HepG2 (cell line): ENCODE results near the gene SCO1. TPM values are rescaled to one million over a fixed set of nuclear protein-coding genes. Genes with fewer than 3 reads are reported as not detected.

ENCODE experiments used
- ATAC-seq: fragments of 200-7000 bp; cut with Tn5 transposase; 3 replicates; pipeline ENCODE4 v1.9.1; 2020; ENCODE audit warnings: mild to moderate bottlenecking, moderate library complexity
- BruUV-seq: library from RNA; stranded (reverse); fragments of 400-500 nt; replicated peaks from 2 replicates; lab custom pipeline; 2021; lab: Mats Ljungman, UMichigan
- CTCF ChIA-PET: fragments of 300-600 bp; formaldehyde crosslinking; extraction: SDS; loops from one replicate; lab custom pipeline; 2021; ENCODE audit warnings: low total read pairs, inconsistent platforms, low intra/inter-chr PET ratio; lab: Yijun Ruan, JAX
- POLR2A ChIA-PET: fragments of 350-600 bp; sonication (Branson Sonifier 250); formaldehyde crosslinking; loops from one replicate; lab custom pipeline; 2020; ENCODE audit warnings: antibody characterized with exemption, inconsistent platforms; lab: Yijun Ruan, JAX
- DNase-seq: peaks from one replicate; pipeline ENCODE4 v3.0.0-alpha.2; 2015; ENCODE audit warnings: low spot score
- FAIRE-seq: peaks from 3 replicates; lab custom pipeline; 2011; peaks lifted over from hg19 to GRCh38; lab: Jason Lieb, UNC
- H2AFZ ChIP-seq: one replicate; pipeline ENCODE4 v1.6.1; 2011; ENCODE audit warnings: low read length, inconsistent platforms
- H3K27ac ChIP-seq: fragments of 300-600 bp; 3 replicates; pipeline ENCODE4 v1.8.0; 2011; ENCODE audit warnings: mixed run types, mild to moderate bottlenecking, mixed read lengths, low read length, inconsistent platforms; ENCODE audit not compliant: insufficient read depth; ENCODE audit errors: extremely low read length
- H3K27me3 ChIP-seq, 2 experiments: fragments of 200-600 bp in 1 of 2; 2 replicates in 1 of 2; 3 replicates in 1 of 2; pipeline versions ENCODE4 v1.6.0 to v1.8.0; 2011; ENCODE audit warnings: low read length in 2 of 2, mild to moderate bottlenecking in 2 of 2, moderate library complexity in 2 of 2, inconsistent platforms in 1 of 2; ENCODE audit not compliant: insufficient read depth in 2 of 2, control insufficient read depth in 1 of 2
- H3K36me3 ChIP-seq, 2 experiments: fragments of 200-600 bp in 1 of 2; replicated peaks in 1 of 2; 2 replicates in 1 of 2; 3 replicates in 1 of 2; pipeline versions ENCODE4 v1.5.1 to v1.8.0; 2011; ENCODE audit warnings: low read length in 2 of 2, inconsistent platforms in 1 of 2; ENCODE audit not compliant: insufficient read depth in 2 of 2, control insufficient read depth in 1 of 2
- H3K4me1 ChIP-seq: 2 replicates; pipeline ENCODE4 v1.5.1; 2012; ENCODE audit warnings: low read length, inconsistent platforms; ENCODE audit not compliant: insufficient read depth
- H3K4me2 ChIP-seq: 2 replicates; pipeline ENCODE4 v1.6.0; 2011; ENCODE audit warnings: low read depth, low read length, inconsistent platforms
- H3K4me3 ChIP-seq, 3 experiments: fragments of 200-600 bp in 1 of 3; sonication (generic), shearing (Covaris generic) in 1 of 3; replicated peaks in 1 of 3; 2 replicates each; pipeline ENCODE4 v1.5.1; 2011 to 2016; ENCODE audit warnings: low read length in 3 of 3, inconsistent platforms in 2 of 3, low read depth in 2 of 3, mild to moderate bottlenecking in 2 of 3, control low read depth in 1 of 3, mixed read lengths in 1 of 3; ENCODE audit not compliant: insufficient read depth in 1 of 3
- H3K79me2 ChIP-seq: one replicate; pipeline ENCODE4 v1.6.1; 2011; ENCODE audit warnings: low read length, inconsistent platforms; ENCODE audit not compliant: insufficient read depth
- H3K9ac ChIP-seq: 2 replicates; pipeline ENCODE4 v1.6.0; 2011; ENCODE audit warnings: mild to moderate bottlenecking, low read depth, low read length, inconsistent platforms; ENCODE audit not compliant: insufficient read depth
- H3K9me3 ChIP-seq: 2 replicates; pipeline ENCODE4 v1.5.1; 2012; ENCODE audit warnings: mild to moderate bottlenecking, low read length
- H4K20me1 ChIP-seq: 2 replicates; pipeline ENCODE4 v1.6.0; 2011; ENCODE audit warnings: inconsistent platforms, mild to moderate bottlenecking, low read length, moderate library complexity; ENCODE audit not compliant: insufficient read depth
- NAIF1 ChIP-seq: sonication (generic); formaldehyde crosslinking; IDR thresholded peaks from 2 replicates; pipeline ENCODE4 v1.5.0; 2020; ENCODE audit warnings: mild to moderate bottlenecking, missing genetic modification reagents, borderline replicate concordance
- WGBS: methylation state at CpG from one replicate; pipeline ENCODE4 v1.1.6; 2017; ENCODE audit warnings: low lambda C conversion rate; 5-methylcytosine and 5-hydroxymethylcytosine counted together
- in situ Hi-C: cut with HindIII; loops from 2 replicates; pipeline ENCODE4 v1.10.0; 2017; ENCODE audit warnings: low pct_unique_long_range_greater_than_20kb; ENCODE audit not compliant: extremely low pct_ligation_motif_present
- intact Hi-C: fragments of 100-400 bp; cut with micrococcal nuclease; formaldehyde crosslinking; loops from one replicate; pipeline ENCODE4 v1.10.0; 2022; ENCODE audit not compliant: unreplicated experiment
- polyA plus RNA-seq, 8 experiments: library from polyadenylated mRNA; depleted of rRNA in 3 of 8; stranded (reverse) in 7 of 8; unstranded in 1 of 8; fragments of >200 nt; fragmentation: Illumina TruSeq in 4 of 8; extraction: Trizol in 4 of 8; gene quantifications; 2 replicates each; pipeline versions ENCODE4 v1.2.1 to v1.2.3, GENCODE V29; 2011 to 2016; ENCODE audit warnings: low read depth in 4 of 8, missing spikeins in 1 of 8, mixed read lengths in 1 of 8; ENCODE audit not compliant: insufficient read depth in 1 of 8
- total RNA-seq, 5 experiments: library from RNA; depleted of rRNA; stranded (reverse); fragments of >200 nt; fragmentation: Illumina TruSeq; extraction: Trizol; gene quantifications; 2 replicates each; pipeline ENCODE4 v1.2.3, GENCODE V29; 2016; ENCODE audit warnings: low read depth in 1 of 5
- TF ChIP-seq, protein P1 (sequence below): sonication (generic); formaldehyde crosslinking; conservative IDR thresholded peaks from 2 replicates; pipeline ENCODE4 v1.4.0; 2020; ENCODE audit warnings: mild to moderate bottlenecking, missing genetic modification reagents, moderate library complexity
- TF ChIP-seq, protein P2 (sequence below): sonication (generic); formaldehyde crosslinking; IDR thresholded peaks from 2 replicates; pipeline ENCODE4 v1.4.0; 2020; ENCODE audit warnings: mild to moderate bottlenecking, missing genetic modification reagents

SCO1 gene
- total and polyA plus RNA-seq, 2 of the 13 experiments (the other 11 are each of a cell fraction or from before 2014, with no cell fraction given), result 11.4 to 50.3 TPM

DNA sequence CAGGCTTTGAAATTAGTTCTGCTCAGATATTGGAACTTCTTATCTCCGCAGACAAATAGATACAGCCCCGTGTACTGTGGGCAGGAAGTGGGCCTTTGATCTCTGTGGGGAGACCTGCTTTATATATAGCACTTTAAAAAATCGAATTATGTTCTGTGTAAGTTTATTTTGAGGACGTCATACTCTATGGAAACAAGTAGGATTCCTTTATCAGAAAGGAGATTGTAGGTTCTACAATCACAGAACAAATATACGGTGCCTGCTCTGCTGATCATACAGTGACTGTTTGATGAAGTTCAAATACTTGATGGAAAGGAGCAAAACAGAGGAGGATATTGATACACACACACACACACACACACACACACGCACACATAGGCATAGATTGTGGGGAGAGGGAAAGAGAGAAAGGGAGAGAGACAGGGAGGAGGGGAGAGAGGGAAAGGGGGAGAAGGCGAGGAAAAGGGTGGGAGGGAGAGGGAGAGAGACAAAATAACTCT lies 47.2 kb upstream of the SCO1 start (continued):
- TF ChIP-seq, protein P1, sequence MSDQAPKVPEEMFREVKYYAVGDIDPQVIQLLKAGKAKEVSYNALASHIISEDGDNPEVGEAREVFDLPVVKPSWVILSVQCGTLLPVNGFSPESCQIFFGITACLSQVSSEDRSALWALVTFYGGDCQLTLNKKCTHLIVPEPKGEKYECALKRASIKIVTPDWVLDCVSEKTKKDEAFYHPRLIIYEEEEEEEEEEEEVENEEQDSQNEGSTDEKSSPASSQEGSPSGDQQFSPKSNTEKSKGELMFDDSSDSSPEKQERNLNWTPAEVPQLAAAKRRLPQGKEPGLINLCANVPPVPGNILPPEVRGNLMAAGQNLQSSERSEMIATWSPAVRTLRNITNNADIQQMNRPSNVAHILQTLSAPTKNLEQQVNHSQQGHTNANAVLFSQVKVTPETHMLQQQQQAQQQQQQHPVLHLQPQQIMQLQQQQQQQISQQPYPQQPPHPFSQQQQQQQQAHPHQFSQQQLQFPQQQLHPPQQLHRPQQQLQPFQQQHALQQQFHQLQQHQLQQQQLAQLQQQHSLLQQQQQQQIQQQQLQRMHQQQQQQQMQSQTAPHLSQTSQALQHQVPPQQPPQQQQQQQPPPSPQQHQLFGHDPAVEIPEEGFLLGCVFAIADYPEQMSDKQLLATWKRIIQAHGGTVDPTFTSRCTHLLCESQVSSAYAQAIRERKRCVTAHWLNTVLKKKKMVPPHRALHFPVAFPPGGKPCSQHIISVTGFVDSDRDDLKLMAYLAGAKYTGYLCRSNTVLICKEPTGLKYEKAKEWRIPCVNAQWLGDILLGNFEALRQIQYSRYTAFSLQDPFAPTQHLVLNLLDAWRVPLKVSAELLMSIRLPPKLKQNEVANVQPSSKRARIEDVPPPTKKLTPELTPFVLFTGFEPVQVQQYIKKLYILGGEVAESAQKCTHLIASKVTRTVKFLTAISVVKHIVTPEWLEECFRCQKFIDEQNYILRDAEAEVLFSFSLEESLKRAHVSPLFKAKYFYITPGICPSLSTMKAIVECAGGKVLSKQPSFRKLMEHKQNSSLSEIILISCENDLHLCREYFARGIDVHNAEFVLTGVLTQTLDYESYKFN (CRISPR knock-in tag), result peak; percentile 54

DNA sequence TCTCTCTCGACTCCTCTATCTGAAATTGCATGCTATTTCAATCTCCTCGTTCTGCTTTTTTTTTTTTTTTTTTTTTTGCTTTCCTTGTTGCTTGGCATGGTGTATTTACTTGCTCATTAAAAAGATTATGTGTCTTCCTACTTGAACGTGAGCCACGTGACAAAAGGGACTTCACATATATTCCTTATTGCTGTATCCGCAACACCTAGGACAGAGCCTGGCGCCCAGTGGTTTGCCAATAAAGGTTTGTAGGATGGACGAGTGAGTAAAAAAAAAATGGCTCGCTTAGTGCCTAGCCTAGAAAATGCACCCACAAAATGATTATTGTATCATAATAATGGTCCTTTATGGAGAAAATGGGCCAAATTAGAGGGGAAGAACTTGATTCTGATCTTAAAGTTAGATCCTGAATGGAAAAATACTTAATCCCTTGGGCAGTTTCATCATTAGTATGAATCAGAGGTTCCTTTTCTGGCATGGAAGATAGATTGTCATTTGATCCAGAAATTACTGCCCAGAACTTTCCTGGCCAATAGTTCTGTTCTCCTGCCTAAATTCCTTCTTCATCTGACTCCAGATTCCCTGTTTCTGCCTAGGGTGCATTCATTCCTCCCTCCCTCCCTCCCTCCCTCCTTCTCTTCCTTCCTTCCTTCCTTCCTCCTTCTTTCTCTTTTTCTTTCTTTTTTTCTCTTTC lies 46.1 kb upstream of the SCO1 start:
- Histone ChIP-seq H2AFZ (no peak overlapping the region), H3K9ac (no peak overlapping the region), H3K79me2 (no peaks in the 10 kb centered on the region), H3K4me1 (peaks cover 27% of the 10 kb centered on the region), H4K20me1 (no peaks in the 10 kb centered on the region), H3K36me3 (no peaks in the 10 kb centered on the region), H3K27ac (no peak overlapping the region)
- intact Hi-C loops, result no loop called here
- ATAC-seq, result no peak
- no peak for TF ChIP-seq NAIF1 (CRISPR knock-in tag)
- TF ChIP-seq, protein P2, sequence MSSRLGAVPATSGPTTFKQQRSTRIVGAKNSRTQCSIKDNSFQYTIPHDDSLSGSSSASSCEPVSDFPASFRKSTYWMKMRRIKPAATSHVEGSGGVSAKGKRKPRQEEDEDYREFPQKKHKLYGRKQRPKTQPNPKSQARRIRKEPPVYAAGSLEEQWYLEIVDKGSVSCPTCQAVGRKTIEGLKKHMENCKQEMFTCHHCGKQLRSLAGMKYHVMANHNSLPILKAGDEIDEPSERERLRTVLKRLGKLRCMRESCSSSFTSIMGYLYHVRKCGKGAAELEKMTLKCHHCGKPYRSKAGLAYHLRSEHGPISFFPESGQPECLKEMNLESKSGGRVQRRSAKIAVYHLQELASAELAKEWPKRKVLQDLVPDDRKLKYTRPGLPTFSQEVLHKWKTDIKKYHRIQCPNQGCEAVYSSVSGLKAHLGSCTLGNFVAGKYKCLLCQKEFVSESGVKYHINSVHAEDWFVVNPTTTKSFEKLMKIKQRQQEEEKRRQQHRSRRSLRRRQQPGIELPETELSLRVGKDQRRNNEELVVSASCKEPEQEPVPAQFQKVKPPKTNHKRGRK (CRISPR knock-in tag), result 0 out of 2 replicates have a peak, but pooled peaks have one; percentile 67
- TF ChIP-seq, all 625 proteins: peak for 1
- POLR2A ChIA-PET, result interaction anchor here (0.7 kb wide), 1 partner anchor 241 kb away, joined by 6 read pairs; no protein-coding TSS in a partner anchor
- 52% methylated on average over 8 of the region's 8 CpGs for WGBS
- FAIRE-seq, result no peak
- H3K27me3 ChIP-seq, result peaks cover 0 to 16% of the 10 kb centered on the region in 2 experiments; a peak in 2 of 5 replicates
- H3K4me3 ChIP-seq, result no peak overlapping the region
- DNase-seq, result no peak
- in situ Hi-C loops, result no loop called here
- CTCF ChIA-PET, result no interaction called here
- no peaks in the 10 kb centered on the region for H3K9me3 ChIP-seq
- H3K4me2 ChIP-seq, result no peak overlapping the region
- BruUV-seq, result no TSS peak
